HCT116 (cell line): Measurements from ENCODE around the gene ZC3H13. TPM values are rescaled to one million over a fixed set of nuclear protein-coding genes. Genes with fewer than 3 reads are reported as not detected.

Experiments
- ATAC-seq: fragments of 200-7000 bp; cut with Tn5 transposase; 2 replicates; pipeline ENCODE4 v1.9.1; 2020; ENCODE audit warnings: mild to moderate bottlenecking, moderate library complexity
- Bru-seq: library from RNA; stranded (reverse); fragments of 400-500 nt; gene quantifications from one replicate; lab custom pipeline; 2021; lab: Mats Ljungman, UMichigan
- BruChase-seq, 2 experiments: library from RNA; stranded (reverse); fragments of 400-500 nt; gene quantifications; one replicate each; lab custom pipeline; 2021; lab: Mats Ljungman, UMichigan
- BruUV-seq: library from RNA; stranded (reverse); fragments of 400-500 nt; replicated peaks from 2 replicates; lab custom pipeline; 2021; lab: Mats Ljungman, UMichigan
- CTCF ChIA-PET: fragments of 300-600 bp; sonication (Branson Sonifier 250); formaldehyde crosslinking; loops from one replicate; lab custom pipeline; 2021; ENCODE audit warnings: antibody characterized with exemption; lab: Charles Lee
- POLR2A ChIA-PET: fragments of 300-600, 350-600 bp; sonication (Branson Sonifier 250); formaldehyde crosslinking; loops from one replicate; lab custom pipeline; 2021; ENCODE audit warnings: antibody characterized with exemption; lab: Charles Lee
- RAD21 ChIA-PET, 2 experiments: fragments of 300-600 bp; sonication (Branson Sonifier 250); formaldehyde crosslinking; loops; one replicate each; lab custom pipeline; 2023; ENCODE audit warnings: low total read pairs in 2 of 2; ENCODE audit not compliant: uncharacterized antibody in 2 of 2, unreplicated experiment in 2 of 2, low non-redundant PET in 1 of 2; lab: Charles Lee
- DNase-seq: peaks from one replicate; pipeline ENCODE4 v3.0.0-alpha.2; 2010; ENCODE audit warnings: low read depth, low spot score
- H2AFZ ChIP-seq: fragments of 200-600 bp; shearing (Covaris generic), sonication (generic); 2 replicates; pipeline ENCODE4 v1.6.1; 2017; ENCODE audit warnings: low read depth, mixed run types, mixed read lengths, antibody characterized with exemption, low read length; ENCODE audit not compliant: poor library complexity, severe bottlenecking
- H3K27ac ChIP-seq: 2 replicates; pipeline ENCODE4 v1.5.1; 2012; ENCODE audit warnings: low read depth, low read length
- H3K27me3 ChIP-seq: fragments of 200-600 bp; sonication (generic); 2 replicates; pipeline ENCODE4 v1.6.1; 2016; ENCODE audit warnings: mixed run types, low read length, mixed read lengths; ENCODE audit not compliant: insufficient read depth
- H3K36me3 ChIP-seq, 2 experiments: fragments of 200-500 bp in 1 of 2; fragments of 200-600 bp in 1 of 2; sonication (Bioruptor generic) in 1 of 2; sonication (generic) in 1 of 2; 2 replicates each; pipeline versions ENCODE4 v1.5.1 to v1.6.1; 2014 to 2016; ENCODE audit warnings: low read length in 2 of 2, inconsistent platforms in 1 of 2, mixed read lengths in 1 of 2, mixed run types in 1 of 2; ENCODE audit not compliant: insufficient read depth in 2 of 2, control insufficient read depth in 1 of 2
- H3K4me1 ChIP-seq, 2 experiments: fragments of 200-600 bp in 1 of 2; sonication (generic) in 1 of 2; 2 replicates each; pipeline versions ENCODE4 v1.5.1 to v1.6.1; 2012 to 2017; ENCODE audit warnings: low read length in 2 of 2, inconsistent platforms in 1 of 2, mild to moderate bottlenecking in 1 of 2, mixed read lengths in 1 of 2, mixed run types in 1 of 2, moderate library complexity in 1 of 2; ENCODE audit not compliant: insufficient read depth in 2 of 2, control insufficient read depth in 1 of 2
- H3K4me2 ChIP-seq: fragments of 200-600 bp; sonication (generic); 2 replicates; pipeline ENCODE4 v1.6.1; 2017; ENCODE audit warnings: mixed run types, low read length, mixed read lengths
- H3K4me3 ChIP-seq, 2 experiments: fragments of 200-600 bp in 1 of 2; sonication (generic) in 1 of 2; replicated peaks in 1 of 2; 2 replicates each; pipeline ENCODE4 v1.5.1; 2011 to 2016; ENCODE audit warnings: low read length in 2 of 2, control low read depth in 1 of 2, low read depth in 1 of 2, mild to moderate bottlenecking in 1 of 2, mixed read lengths in 1 of 2, mixed run types in 1 of 2
- H3K79me2 ChIP-seq: fragments of 200-600 bp; sonication (generic); 2 replicates; pipeline ENCODE4 v1.6.1; 2017; ENCODE audit warnings: mild to moderate bottlenecking, mixed run types, low read length, moderate library complexity, mixed read lengths; ENCODE audit not compliant: insufficient read depth
- H3K9ac ChIP-seq: fragments of 200-600 bp; sonication (generic); 2 replicates; pipeline ENCODE4 v1.6.1; 2016; ENCODE audit warnings: low read length, mixed read lengths
- H3K9me2 ChIP-seq: fragments of 200-600 bp; sonication (generic), shearing (Covaris generic); 2 replicates; pipeline ENCODE4 v1.6.1; 2017; ENCODE audit warnings: mixed run types, mild to moderate bottlenecking, moderate library complexity; ENCODE audit not compliant: insufficient read depth
- H3K9me3 ChIP-seq, 2 experiments: fragments of 200-500 bp in 1 of 2; fragments of 200-600 bp in 1 of 2; sonication (Bioruptor generic) in 1 of 2; sonication (generic) in 1 of 2; 2 replicates each; pipeline ENCODE4 v1.6.1; 2014 to 2017; ENCODE audit warnings: low read length in 2 of 2, mixed read lengths in 2 of 2, inconsistent platforms in 1 of 2, low read depth in 1 of 2, mild to moderate bottlenecking in 1 of 2, mixed run types in 1 of 2, moderate library complexity in 1 of 2; ENCODE audit not compliant: control insufficient read depth in 1 of 2, insufficient read depth in 1 of 2
- H4K20me1 ChIP-seq: fragments of 200-600 bp; sonication (generic), shearing (Covaris generic); 2 replicates; pipeline ENCODE4 v1.6.1; 2017; ENCODE audit warnings: mixed run types, mild to moderate bottlenecking, moderate library complexity; ENCODE audit not compliant: insufficient read depth
- CBX3 ChIP-seq: IDR thresholded peaks from 2 replicates; pipeline ENCODE4 v1.6.1; 2012; ENCODE audit warnings: low read depth
- CEBPB ChIP-seq: IDR thresholded peaks from 2 replicates; pipeline ENCODE4 v1.6.1; 2012; ENCODE audit warnings: low read depth
- CTCF ChIP-seq, 3 experiments: fragments of 200-600 bp in 1 of 3; sonication (generic) in 1 of 3; IDR thresholded peaks in 2 of 3; conservative IDR thresholded peaks in 1 of 3; 2 replicates each; pipeline ENCODE4 v1.5.1; 2012 to 2017; ENCODE audit warnings: low read depth in 2 of 3, low read length in 2 of 3, antibody characterized with exemption in 1 of 3, borderline replicate concordance in 1 of 3, control low read depth in 1 of 3, mild to moderate bottlenecking in 1 of 3, mixed read lengths in 1 of 3, mixed run types in 1 of 3, moderate library complexity in 1 of 3; ENCODE audit not compliant: insufficient read depth in 1 of 3
- EGR1 ChIP-seq: IDR thresholded peaks from 2 replicates; pipeline ENCODE4 v1.6.1; 2012; ENCODE audit warnings: low read depth
- ELF1 ChIP-seq: IDR thresholded peaks from 2 replicates; pipeline ENCODE4 v1.6.1; 2012; ENCODE audit warnings: low read depth, borderline replicate concordance
- EZH2phosphoT487 ChIP-seq: fragments of 200-600 bp; IDR thresholded peaks from 2 replicates; pipeline ENCODE4 v1.6.1; 2018; ENCODE audit warnings: antibody characterized with exemption, borderline replicate concordance
- JUND ChIP-seq: IDR thresholded peaks from 2 replicates; pipeline ENCODE4 v1.6.1; 2012
- MAX ChIP-seq: IDR thresholded peaks from 2 replicates; pipeline ENCODE4 v1.6.1; 2012
- POLR2A ChIP-seq: IDR thresholded peaks from 2 replicates; pipeline ENCODE4 v1.7.0; 2011; ENCODE audit warnings: borderline replicate concordance; ENCODE audit not compliant: insufficient read depth, insufficient read length; ENCODE audit errors: extremely low read depth
- POLR2AphosphoS5 ChIP-seq: IDR thresholded peaks from 2 replicates; pipeline ENCODE4 v1.6.1; 2011; ENCODE audit warnings: mild to moderate bottlenecking, low read depth, low read length, moderate library complexity
- SIN3A ChIP-seq: IDR thresholded peaks from 2 replicates; pipeline ENCODE4 v1.6.1; 2012; ENCODE audit warnings: low read depth
- SP1 ChIP-seq: IDR thresholded peaks from 2 replicates; pipeline ENCODE4 v1.6.1; 2012; ENCODE audit warnings: low read depth
- SRF ChIP-seq: IDR thresholded peaks from 2 replicates; pipeline ENCODE4 v1.6.1; 2012; ENCODE audit warnings: low read depth
- TCF7L2 ChIP-seq: IDR thresholded peaks from 2 replicates; pipeline ENCODE4 v1.7.0; 2011; ENCODE audit warnings: borderline replicate concordance, inconsistent platforms; ENCODE audit not compliant: insufficient read depth, insufficient read length; ENCODE audit errors: extremely low read depth
- ZFX ChIP-seq: fragments of 450-650 bp; IDR thresholded peaks from 2 replicates; pipeline ENCODE4 v1.6.1; 2017
- ZNF274 ChIP-seq: fragments of 200-500 bp; sonication (Bioruptor generic); IDR thresholded peaks from 2 replicates; pipeline ENCODE4 v1.6.1; 2014; ENCODE audit warnings: mild to moderate bottlenecking, low read depth, low read length, inconsistent platforms
- intact Hi-C: fragments of 100-400 bp; cut with micrococcal nuclease; formaldehyde crosslinking; loops from 2 replicates; pipeline ENCODE4 v1.10.0; 2022
- long read RNA-seq: library from polyadenylated mRNA; unstranded; transcript quantifications from one replicate; pipeline ENCODE4 v2.0.0, GENCODE V29; 2021; ENCODE audit not compliant: unreplicated experiment
- polyA plus RNA-seq: library from polyadenylated mRNA; unstranded; fragments of >200 nt; gene quantifications from 2 replicates; pipeline ENCODE4 v1.2.1, GENCODE V29; 2012; ENCODE audit warnings: missing spikeins
- total RNA-seq: library from RNA; stranded (reverse); gene quantifications from one replicate; pipeline ENCODE4 v1.2.1, GENCODE V29; 2021; ENCODE audit not compliant: unreplicated experiment

The ZC3H13 gene
- total RNA-seq (37.9 TPM), Bru-seq, nascent RNA (percentile 89 among the genes with signal in this experiment), BruChase-seq, experiment 1, labeled RNA remaining after a 6-hour chase (percentile 82 among the genes with signal in this experiment), BruChase-seq, experiment 2, labeled RNA remaining after a 2-hour chase (percentile 85 among the genes with signal in this experiment)
- 13.0 and 16.7 TPM in 2 replicates for polyA plus RNA-seq
- long read RNA-seq, partial matches to known transcripts: 61 of 85 reads
- long read RNA-seq, other reads (novel, unspliced or antisense): 24 of 85 reads

GRCh38 chr13:46052319-46053161 is at the start of gene ZC3H13:
Gene ZC3H13 (minus strand): TSS chr13:46052746. CDS start chr13:46045507, 7,239 bp downstream.
- no peaks in the 10 kb centered on the region for H3K27me3 ChIP-seq
- ATAC-seq (peak; percentile 99), DNase-seq (peak; percentile 91)
- H3K79me2 ChIP-seq: peaks cover 48% of the 10 kb centered on the region
- peak within 1 kb of the TSS; percentile 83 for H3K9ac ChIP-seq
- RAD21 ChIA-PET: no interaction called here
- no peaks in the 10 kb centered on the region for H4K20me1 ChIP-seq
- BruUV-seq: no TSS peak
- intact Hi-C loops: no loop called here
- peaks cover 11 to 14% of the 10 kb centered on the region in 2 experiments; a peak in 3 of 4 replicates for H3K4me1 ChIP-seq
- no peaks in the 10 kb centered on the region for H3K9me2 ChIP-seq
- POLR2A ChIA-PET: no interaction called here
- CTCF ChIA-PET: no interaction called here
- H3K4me2 ChIP-seq: peak within 1 kb of the TSS; percentile 87
- TF ChIP-seq JUND (no peak), MAX (peak; percentile 74), SP1 (peak; percentile 73), EZH2phosphoT487 (no peak), ZFX (peak; percentile 85), TCF7L2 (peak; percentile 31), ZNF274 (no peak), CTCF (IDR thresholded peaks at IDR 0.05 in 2 of 3, conservative IDR thresholded peaks at IDR 0.05 in 1 of 3; ENCODE audit: borderline replicate concordance in 1 of 3, insufficient read depth in 1 of 3, low read depth in 2 of 3, low read length in 2 of 3) (peak in 2 of 3 experiments; percentile 31 to 35; a peak in 1 of 6 replicates), CBX3 (0 out of 2 replicates have a peak, but pooled peaks have one; percentile 48), CEBPB (no peak), POLR2A (peak; percentile 91), POLR2AphosphoS5 (peak; percentile 83), SRF (peak; percentile 89), EGR1 (no peak), SIN3A (peak; percentile 82), ELF1 (peak; percentile 71)
- H2AFZ ChIP-seq: peak within 1 kb of the TSS; percentile 53
- H3K27ac ChIP-seq: peak within 1 kb of the TSS; percentile 71
- peak within 1 kb of the TSS; percentile 60 to 85 for H3K4me3 ChIP-seq
- H3K36me3 ChIP-seq: peaks cover 0 to 5% of the 10 kb centered on the region in 2 experiments; a peak in 1 of 4 replicates
- no peaks in the 10 kb centered on the region for H3K9me3 ChIP-seq
